H1 (cell line): ENCODE results near the gene MVD. TPM values are rescaled to one million over a fixed set of nuclear protein-coding genes. Genes with fewer than 3 reads are reported as not detected.
A peak's percentile ranks its signal among the peaks of the same experiment; 100 is the strongest.

Experiments
- CTCF ChIA-PET: fragments of 300-600 bp; sonication (Branson Sonifier 250); formaldehyde crosslinking; loops from one replicate; lab custom pipeline; 2021; ENCODE audit not compliant: partially characterized antibody; lab: Charles Lee
- POLR2A ChIA-PET: fragments of 300-600 bp; sonication (Branson Sonifier 250); formaldehyde crosslinking; loops from one replicate; lab custom pipeline; 2021; ENCODE audit warnings: inconsistent platforms; ENCODE audit not compliant: partially characterized antibody; lab: Charles Lee
- DNase-seq, 2 experiments: peaks; one replicate each; pipeline versions ENCODE4 v3.0.0 to v3.0.0-alpha.2; 2010 to 2022; ENCODE audit warnings: low spot score in 2 of 2, low read depth in 1 of 2, mixed read lengths in 1 of 2
- FAIRE-seq: peaks from 2 replicates; lab custom pipeline; 2011; peaks lifted over from hg19 to GRCh38; lab: Jason Lieb, UNC
- H2AFZ ChIP-seq: 2 replicates; pipeline ENCODE4 v1.8.1; 2012; ENCODE audit warnings: low read length, inconsistent platforms
- H2AK5ac ChIP-seq: 2 replicates; pipeline ENCODE4 v1.6.1; 2013; ENCODE audit warnings: low read depth, low read length
- H2BK120ac ChIP-seq: replicated peaks from 2 replicates; pipeline ENCODE3; 2013; ENCODE audit warnings: low read depth, low read length, inconsistent platforms
- H2BK12ac ChIP-seq: 2 replicates; pipeline ENCODE4 v1.6.1; 2013; ENCODE audit warnings: low read depth, low read length
- H2BK15ac ChIP-seq: 2 replicates; pipeline ENCODE4 v1.6.1; 2013; ENCODE audit warnings: low read length
- H2BK20ac ChIP-seq: 2 replicates; pipeline ENCODE4 v1.6.1; 2013; ENCODE audit warnings: low read length
- H2BK5ac ChIP-seq: 2 replicates; pipeline ENCODE4 v1.6.1; 2013; ENCODE audit warnings: low read depth, low read length
- H3K14ac ChIP-seq: 2 replicates; pipeline ENCODE4 v1.6.1; 2013; ENCODE audit warnings: inconsistent platforms; ENCODE audit not compliant: insufficient read length
- H3K18ac ChIP-seq: 2 replicates; pipeline ENCODE4 v1.6.1; 2013; ENCODE audit warnings: low read length; ENCODE audit errors: extremely low read depth
- H3K23ac ChIP-seq: 2 replicates; pipeline ENCODE4 v1.6.1; 2013; ENCODE audit warnings: inconsistent platforms; ENCODE audit not compliant: insufficient read length
- H3K23me2 ChIP-seq: 2 replicates; pipeline ENCODE4 v1.6.1; 2013; ENCODE audit warnings: low read depth, low read length
- H3K27ac ChIP-seq: 2 replicates; pipeline ENCODE4 v1.6.1; 2011; ENCODE audit warnings: low read depth, low read length, inconsistent platforms
- H3K27me3 ChIP-seq, 4 experiments: replicated peaks in 1 of 4; 1 replicate in 1 of 4; 2 replicates in 3 of 4; pipeline versions ENCODE4 v1.6.1 to v1.8.1; 2011 to 2013; ENCODE audit warnings: low read length in 3 of 4, mild to moderate bottlenecking in 3 of 4, inconsistent platforms in 2 of 4, mixed read lengths in 2 of 4, moderate library complexity in 1 of 4; ENCODE audit not compliant: control insufficient read depth in 3 of 4, insufficient read depth in 3 of 4; ENCODE audit errors: extremely low read depth in 1 of 4
- H3K36me3 ChIP-seq, 4 experiments: 2 replicates each; pipeline versions ENCODE4 v1.6.1 to v1.8.1; 2011 to 2013; ENCODE audit warnings: mild to moderate bottlenecking in 4 of 4, low read length in 3 of 4, moderate library complexity in 2 of 4, control low read depth in 1 of 4, inconsistent platforms in 1 of 4; ENCODE audit not compliant: insufficient read depth in 4 of 4, control insufficient read depth in 2 of 4
- H3K4ac ChIP-seq: replicated peaks from 2 replicates; pipeline ENCODE3; 2013; ENCODE audit warnings: low read length, low read depth, mixed read lengths, inconsistent platforms; ENCODE audit not compliant: insufficient read length
- H3K4me1 ChIP-seq, 4 experiments: replicated peaks in 1 of 4; 1 replicate in 1 of 4; 2 replicates in 3 of 4; pipeline versions ENCODE4 v1.6.1 to v1.8.1; 2011 to 2013; ENCODE audit warnings: low read length in 3 of 4, inconsistent platforms in 2 of 4, mixed read lengths in 1 of 4; ENCODE audit not compliant: insufficient read depth in 4 of 4, control insufficient read depth in 3 of 4
- H3K4me2 ChIP-seq, 2 experiments: 2 replicates each; pipeline versions ENCODE4 v1.6.1 to v1.8.1; 2011 to 2013; ENCODE audit warnings: low read depth in 2 of 2, low read length in 2 of 2, control low read depth in 1 of 2, inconsistent platforms in 1 of 2, mild to moderate bottlenecking in 1 of 2; ENCODE audit not compliant: insufficient read depth in 1 of 2
- H3K4me3 ChIP-seq, 4 experiments: fragments of 200-600, 300-600 bp in 1 of 4; sonication (generic), shearing (Covaris generic), sonication (Bioruptor Twin) in 1 of 4; 2 replicates each; pipeline versions ENCODE4 v1.5.1 to v1.8.1; 2011 to 2016; ENCODE audit warnings: low read length in 4 of 4, low read depth in 3 of 4, control low read depth in 2 of 4, inconsistent platforms in 2 of 4, mild to moderate bottlenecking in 2 of 4, mixed read lengths in 1 of 4, moderate library complexity in 1 of 4; ENCODE audit not compliant: insufficient read depth in 2 of 4; ENCODE audit errors: extremely low read depth in 1 of 4
- H3K56ac ChIP-seq: replicated peaks from 2 replicates; pipeline ENCODE3; 2013; ENCODE audit warnings: low read depth, mild to moderate bottlenecking, mixed read lengths, low read length, inconsistent platforms; ENCODE audit not compliant: insufficient read length
- H3K79me1 ChIP-seq: 2 replicates; pipeline ENCODE4 v1.6.1; 2013; ENCODE audit warnings: low read depth, low read length, control low read depth
- H3K79me2 ChIP-seq, 2 experiments: 2 replicates each; pipeline versions ENCODE4 v1.6.1 to v1.8.1; 2012 to 2013; ENCODE audit warnings: low read length in 2 of 2, mild to moderate bottlenecking in 2 of 2, inconsistent platforms in 1 of 2; ENCODE audit not compliant: insufficient read depth in 2 of 2, control insufficient read depth in 1 of 2
- H3K9ac ChIP-seq, 4 experiments: replicated peaks in 1 of 4; 1 replicate in 1 of 4; 2 replicates in 3 of 4; pipeline versions ENCODE4 v1.6.1 to v1.8.1; 2011 to 2013; ENCODE audit warnings: low read depth in 3 of 4, low read length in 3 of 4, control low read depth in 2 of 4, mild to moderate bottlenecking in 2 of 4, moderate library complexity in 2 of 4, inconsistent platforms in 1 of 4; ENCODE audit errors: extremely low read depth in 1 of 4
- H3K9me3 ChIP-seq, 2 experiments: 2 replicates each; pipeline versions ENCODE4 v1.6.1 to v1.8.1; 2012 to 2013; ENCODE audit warnings: mild to moderate bottlenecking in 2 of 2, moderate library complexity in 2 of 2, control low read depth in 1 of 2, inconsistent platforms in 1 of 2, low read depth in 1 of 2, low read length in 1 of 2, mixed read lengths in 1 of 2; ENCODE audit not compliant: insufficient read depth in 2 of 2
- H4K20me1 ChIP-seq, 2 experiments: replicated peaks in 1 of 2; 2 replicates each; pipeline versions ENCODE3 to v1.8.1; 2011 to 2013; ENCODE audit warnings: inconsistent platforms in 2 of 2, low read length in 2 of 2, mild to moderate bottlenecking in 1 of 2; ENCODE audit not compliant: insufficient read depth in 2 of 2, control insufficient read depth in 1 of 2
- H4K5ac ChIP-seq: 2 replicates; pipeline ENCODE4 v1.6.1; 2013; ENCODE audit warnings: low read length, low read depth, mixed read lengths, inconsistent platforms; ENCODE audit not compliant: insufficient read length
- H4K8ac ChIP-seq: 2 replicates; pipeline ENCODE4 v1.8.0; 2013; ENCODE audit warnings: mild to moderate bottlenecking, moderate library complexity, low read length, inconsistent platforms; ENCODE audit not compliant: insufficient read depth; ENCODE audit errors: extremely low read depth
- H4K91ac ChIP-seq: replicated peaks from 2 replicates; pipeline ENCODE3; 2013; ENCODE audit warnings: low read length, mixed read lengths, inconsistent platforms; ENCODE audit not compliant: insufficient read length
- ASH2L ChIP-seq: fragments of 200-600, 300-600 bp; sonication (generic); IDR thresholded peaks from one replicate; pipeline ENCODE4 v1.7.1; 2017; ENCODE audit warnings: low read length
- BACH1 ChIP-seq: IDR thresholded peaks from 2 replicates; pipeline ENCODE4 v1.6.1; 2012; ENCODE audit warnings: low read length, improper control_type of control experiment
- CEBPB ChIP-seq: IDR thresholded peaks from 2 replicates; pipeline ENCODE4 v1.6.1; 2012; ENCODE audit warnings: low read depth, low read length
- CHD2 ChIP-seq: IDR thresholded peaks from 2 replicates; pipeline ENCODE4 v1.6.1; 2012; ENCODE audit warnings: low read length, improper control_type of control experiment
- CREB1 ChIP-seq: IDR thresholded peaks from 2 replicates; pipeline ENCODE4 v1.6.1; 2012; ENCODE audit warnings: inconsistent platforms
- EGR1 ChIP-seq: IDR thresholded peaks from 2 replicates; pipeline ENCODE4 v1.6.1; 2011; ENCODE audit warnings: low read depth, low read length, borderline replicate concordance
- GTF2F1 ChIP-seq: IDR thresholded peaks from 2 replicates; pipeline ENCODE4 v1.6.1; 2012; ENCODE audit warnings: low read depth, low read length, improper control_type of control experiment, borderline replicate concordance
- MAFK ChIP-seq: IDR thresholded peaks from 2 replicates; pipeline ENCODE4 v1.6.1; 2012; ENCODE audit warnings: low read depth, mild to moderate bottlenecking, improper control_type of control experiment, low read length
- NANOG ChIP-seq: IDR thresholded peaks from 2 replicates; pipeline ENCODE4 v1.6.1; 2011; ENCODE audit warnings: low read length, low read depth, mild to moderate bottlenecking, inconsistent platforms; ENCODE audit not compliant: insufficient read depth, poor library complexity, severe bottlenecking
- NRF1 ChIP-seq: IDR thresholded peaks from 2 replicates; pipeline ENCODE4 v1.6.1; 2011; ENCODE audit warnings: mild to moderate bottlenecking, low read depth, low read length, improper control_type of control experiment
- POLR2AphosphoS5 ChIP-seq: IDR thresholded peaks from 2 replicates; pipeline ENCODE4 v1.6.1; 2011; ENCODE audit warnings: low read depth, low read length
- RXRA ChIP-seq: IDR thresholded peaks from 2 replicates; pipeline ENCODE4 v1.6.1; 2011; ENCODE audit warnings: low read depth, mild to moderate bottlenecking, low read length, moderate library complexity; ENCODE audit not compliant: insufficient read depth
- SIRT6 ChIP-seq: IDR thresholded peaks from one replicate; pipeline ENCODE4 v1.7.1; 2012; ENCODE audit warnings: low read length, inconsistent platforms
- SP1 ChIP-seq: IDR thresholded peaks from 2 replicates; pipeline ENCODE4 v1.6.1; 2011; ENCODE audit warnings: low read depth, low read length
- TAF1 ChIP-seq: IDR thresholded peaks from 2 replicates; pipeline ENCODE4 v1.6.1; 2011; ENCODE audit warnings: mild to moderate bottlenecking, low read depth, low read length
- WGBS, 2 experiments: shearing (Covaris generic) in 1 of 2; methylation state at CpG; one replicate each; pipeline versions ENCODE4 v1.1.6 to v1.1.7; 2013 to 2015; ENCODE audit warnings: low lambda C conversion rate in 2 of 2, mixed read lengths in 2 of 2, inconsistent platforms in 1 of 2, low coverage in 1 of 2, missing lambda C conversion rate in 1 of 2; ENCODE audit not compliant: insufficient replicate concordance in 2 of 2, insufficient coverage in 1 of 2, insufficient read length in 1 of 2; ENCODE audit errors: extremely low coverage in 1 of 2, missing lambda C conversion rate in 1 of 2; 5-methylcytosine and 5-hydroxymethylcytosine counted together
- polyA plus RNA-seq, 7 experiments: library from polyadenylated mRNA; depleted of rRNA in 3 of 7; stranded (reverse) in 5 of 7; unstranded in 2 of 7; fragments of >200 nt in 5 of 7; fragments of 200-250 nt in 2 of 7; gene quantifications; 1 replicate in 5 of 7; 2 replicates in 1 of 7; 4 replicates in 1 of 7; pipeline versions ENCODE4 v1.2.1 to v1.2.3, GENCODE V29; 2011 to 2013; ENCODE audit warnings: missing spikeins in 2 of 7, mixed read lengths in 2 of 7
- total RNA-seq: library from RNA; stranded (reverse); fragmentation: NEBNext Ultra II Directional; extraction: Animal tissue kit (Norgen Biotek cat#: 25700); gene quantifications from 2 replicates; pipeline ENCODE4 v1.2.1, GENCODE V29; 2021

MVD gene
- total and polyA plus RNA-seq, 2 of the 8 experiments (the other 6 are each of a cell fraction or from before 2014, with no cell fraction given) = 47.2 to 77.3 TPM

- H2BK20ac ChIP-seq = no peak overlapping the region
- H2BK12ac ChIP-seq = no peak overlapping the region
- no peak overlapping the region for H3K23ac ChIP-seq
- no peak overlapping the region for H4K91ac ChIP-seq
- CTCF ChIA-PET = interaction anchor here (1.0 to 6.3 kb wide), 4 partner anchors 14 to 99 kb away, joined by 3 to 33 read pairs (median 4); no protein-coding TSS in a partner anchor
- WGBS, 2 experiments = 88% methylated on average over 17 of the region's 18 CpGs; no CpG with 5 or more reads in 1 of the 2 experiments
- H3K79me1 ChIP-seq = peaks cover 11% of the 10 kb centered on the region
- peak overlapping the region; percentile 59; the same call in 1 of the 2 replicates for H4K8ac ChIP-seq
- no peak overlapping the region for H2BK15ac ChIP-seq
- peaks cover 4 to 30% (median 13%) of the 10 kb centered on the region in 4 experiments; a peak in 5 of 8 replicates for H3K36me3 ChIP-seq
- H3K4me3 ChIP-seq = no peak overlapping the region
- H3K9me3 ChIP-seq = no peaks in the 10 kb centered on the region
- DNase-seq (no peak), FAIRE-seq (no peak)
- no peaks in the 10 kb centered on the region for H3K27me3 ChIP-seq
- H4K5ac ChIP-seq = no peak overlapping the region
- H3K18ac ChIP-seq = no peak overlapping the region
- H2AK5ac ChIP-seq = no peak overlapping the region
- no peak overlapping the region for H3K14ac ChIP-seq
- H3K27ac ChIP-seq = no peak overlapping the region
- H3K4me1 ChIP-seq = peaks cover 0 to 3% (median 0%) of the 10 kb centered on the region in 4 experiments; a peak in 3 of 7 replicates
- H3K56ac ChIP-seq = no peak overlapping the region
- H3K79me2 ChIP-seq = peaks cover 0 to 18% of the 10 kb centered on the region in 2 experiments; a peak in 1 of 4 replicates
- peaks cover 6 to 12% of the 10 kb centered on the region in 2 experiments for H4K20me1 ChIP-seq
- no peak overlapping the region for H2AFZ ChIP-seq
- POLR2A ChIA-PET = interaction anchor here (0.9 to 2.1 kb wide), 3 partner anchors 9 to 99 kb away, joined by 3 to 6 read pairs (median 4); no protein-coding TSS in a partner anchor
- no peak overlapping the region for H2BK120ac ChIP-seq
- no peak overlapping the region for H3K4me2 ChIP-seq
- no peak overlapping the region for H3K9ac ChIP-seq
- no peak overlapping the region for H2BK5ac ChIP-seq
- H3K23me2 ChIP-seq = peaks cover 3% of the 10 kb centered on the region; the same call in 1 of the 2 replicates
- no peak overlapping the region for H3K4ac ChIP-seq
- TF ChIP-seq NANOG = no peak
- TF ChIP-seq NRF1 = no peak
- 0 out of 2 replicates have a peak, but pooled peaks have one; percentile 22 for TF ChIP-seq TAF1
- no peak for TF ChIP-seq ASH2L
- no peak for TF ChIP-seq GTF2F1
- no peak for TF ChIP-seq EGR1
- TF ChIP-seq BACH1 = no peak
- no peak for TF ChIP-seq CREB1
- TF ChIP-seq CEBPB = no peak
- TF ChIP-seq POLR2AphosphoS5 = no peak
- TF ChIP-seq MAFK = no peak
- TF ChIP-seq SP1 = no peak
- TF ChIP-seq CHD2 = no peak
- TF ChIP-seq SIRT6 = no peak
- no peak for TF ChIP-seq RXRA
Measured at GRCh38 chr16:88711750-88712340, 49.0 kb upstream of the MVD start.
